HUES6 (cell line): ENCODE data around the gene C15orf39.
"Not testable (repeated sequence)": the region's sequence is repeated elsewhere in the genome, so short reads cannot be mapped to it uniquely, and the experiment has no call there.

Experiments
- H3K27ac ChIP-seq: 2 replicates; pipeline ENCODE4 v1.7.0; 2013; ENCODE audit warnings: low read depth, mild to moderate bottlenecking, low read length, inconsistent platforms
- H3K27me3 ChIP-seq: 2 replicates; pipeline ENCODE4 v1.6.1; 2013; ENCODE audit warnings: low read length; ENCODE audit not compliant: control insufficient read depth, insufficient read depth
- H3K36me3 ChIP-seq: 2 replicates; pipeline ENCODE4 v1.6.1; 2013; ENCODE audit warnings: low read length; ENCODE audit not compliant: control insufficient read depth, insufficient read depth
- H3K4me1 ChIP-seq: 2 replicates; pipeline ENCODE4 v1.6.1; 2013; ENCODE audit warnings: low read length; ENCODE audit not compliant: control insufficient read depth, insufficient read depth
- H3K4me3 ChIP-seq: 2 replicates; pipeline ENCODE4 v1.5.1; 2013; ENCODE audit warnings: low read depth, low read length
- H3K9ac ChIP-seq: one replicate; pipeline ENCODE4 v1.6.1; 2013; ENCODE audit warnings: mild to moderate bottlenecking, low read length
- H3K9me3 ChIP-seq: 2 replicates; pipeline ENCODE4 v1.6.1; 2013; ENCODE audit warnings: low read depth, low read length; ENCODE audit not compliant: control insufficient read depth, insufficient read depth

C15orf39 gene

DNA sequence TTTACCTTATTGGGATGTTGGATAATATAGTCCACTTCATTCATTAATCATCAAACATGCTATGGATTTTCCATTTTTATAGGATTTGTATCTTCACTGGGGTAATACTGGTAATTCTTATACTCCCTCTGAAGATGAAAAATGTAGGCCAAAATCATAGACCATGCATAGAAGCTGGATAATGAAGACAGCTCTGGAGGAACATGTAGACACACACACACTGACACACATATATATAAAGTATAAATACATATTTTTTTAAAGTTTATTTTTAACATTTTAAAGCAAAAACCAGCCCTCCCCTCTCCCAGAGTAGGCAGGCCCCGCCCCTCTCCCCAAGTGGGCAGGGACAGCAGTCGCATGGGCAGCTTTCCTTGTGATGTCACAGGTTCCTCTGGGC is 56.4 kb downstream of the C15orf39 start, which contains the start of gene GOLGA6C:
TSS of gene GOLGA6C (plus strand) at position 301 of the 400 bp plus-strand sequence. CDS start 265 bp downstream, outside the sequence.
- not testable (repeated sequence) for H3K36me3 ChIP-seq, H3K4me3 ChIP-seq, H3K27me3 ChIP-seq

DNA sequence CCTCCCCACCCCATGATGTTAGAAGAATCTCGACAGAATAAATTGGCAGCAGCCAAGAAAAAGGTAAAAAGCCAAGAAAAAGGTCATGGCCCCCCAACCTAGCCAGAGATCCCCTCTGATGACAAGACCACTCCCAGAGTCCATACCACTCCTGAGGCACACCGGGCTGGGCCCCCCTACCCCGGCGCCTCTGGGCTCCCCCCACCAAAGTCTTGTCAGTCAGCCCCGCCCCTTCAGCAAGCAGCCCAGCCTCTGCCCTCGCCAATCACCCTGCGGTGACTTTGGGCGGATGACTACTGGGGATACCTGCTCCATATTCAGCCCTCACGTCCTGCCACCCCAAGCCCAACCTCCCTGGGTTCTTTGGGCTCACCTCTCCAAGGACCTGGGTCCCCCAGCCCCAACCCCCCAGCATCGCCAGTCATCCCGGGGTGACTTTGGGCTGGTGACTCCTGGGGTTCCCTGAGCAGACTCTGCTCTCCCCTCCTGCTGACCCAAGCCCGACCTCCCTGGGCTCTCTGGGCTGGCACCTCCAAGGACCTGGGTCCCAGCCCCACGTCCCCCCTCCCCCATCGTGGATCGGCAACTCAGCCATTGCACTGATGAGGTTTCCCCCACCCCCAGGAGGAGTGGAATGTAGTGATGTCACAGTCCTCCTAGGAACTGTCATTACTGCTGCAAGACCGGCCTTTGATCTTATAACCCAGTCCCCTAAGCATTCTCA is 57.1 kb downstream of the C15orf39 start:
- H3K9ac ChIP-seq, H3K4me1 ChIP-seq, H3K36me3 ChIP-seq, H3K27ac ChIP-seq, H3K27me3 ChIP-seq, H3K9me3 ChIP-seq, H3K4me3 ChIP-seq: not testable (repeated sequence)

More for the DNA sequence above, 56.4 kb downstream of the C15orf39 start, which contains the start of gene GOLGA6C:
- H3K9ac ChIP-seq, H3K4me1 ChIP-seq, H3K9me3 ChIP-seq, H3K27ac ChIP-seq: not testable (repeated sequence)

DNA sequence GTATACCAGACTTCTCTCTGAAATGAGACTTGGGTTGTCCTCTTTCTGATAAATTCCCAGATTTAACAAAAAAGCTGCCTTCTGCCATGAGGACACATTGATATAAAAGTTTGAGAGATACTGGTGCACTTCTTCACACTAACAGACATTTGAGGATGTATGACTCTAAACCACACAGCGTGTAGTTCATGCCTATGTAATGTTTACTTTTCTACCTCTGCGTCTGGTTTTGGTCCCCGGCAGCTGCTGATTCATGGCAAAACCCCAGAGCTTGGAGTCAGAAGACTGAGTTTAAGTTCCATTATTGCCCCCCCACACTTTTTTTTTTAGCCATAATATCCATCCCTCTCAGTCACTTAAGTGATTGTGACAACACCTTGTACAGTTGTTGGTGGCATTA is 58.2 kb downstream of the C15orf39 start:
- H3K4me3 ChIP-seq, H3K27ac ChIP-seq, H3K4me1 ChIP-seq, H3K27me3 ChIP-seq, H3K9ac ChIP-seq, H3K36me3 ChIP-seq, H3K9me3 ChIP-seq: not testable (repeated sequence)
